ENCODE measurements around the gene TRAF3IP1.

Gene TRAF3IP1

DNA sequence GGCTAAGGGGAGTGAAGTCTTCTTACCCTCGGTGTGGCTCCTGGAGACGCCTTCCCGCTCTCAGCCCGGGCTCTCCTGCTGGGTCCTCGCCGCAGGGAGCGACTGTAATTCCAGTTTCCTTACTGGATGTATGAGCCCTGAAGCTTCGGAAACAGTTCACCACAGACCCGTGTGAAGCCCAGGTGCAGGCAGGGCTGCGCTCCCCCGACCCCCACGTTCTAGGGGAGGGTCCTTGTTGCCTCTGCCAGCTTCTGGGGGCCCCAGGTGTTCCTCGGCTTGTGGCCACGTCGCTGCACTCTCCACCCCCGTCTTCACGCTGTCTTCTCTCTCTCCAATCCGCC is 101.3 kb downstream of the TRAF3IP1 start:
- TF ChIP-seq, protein P1, sequence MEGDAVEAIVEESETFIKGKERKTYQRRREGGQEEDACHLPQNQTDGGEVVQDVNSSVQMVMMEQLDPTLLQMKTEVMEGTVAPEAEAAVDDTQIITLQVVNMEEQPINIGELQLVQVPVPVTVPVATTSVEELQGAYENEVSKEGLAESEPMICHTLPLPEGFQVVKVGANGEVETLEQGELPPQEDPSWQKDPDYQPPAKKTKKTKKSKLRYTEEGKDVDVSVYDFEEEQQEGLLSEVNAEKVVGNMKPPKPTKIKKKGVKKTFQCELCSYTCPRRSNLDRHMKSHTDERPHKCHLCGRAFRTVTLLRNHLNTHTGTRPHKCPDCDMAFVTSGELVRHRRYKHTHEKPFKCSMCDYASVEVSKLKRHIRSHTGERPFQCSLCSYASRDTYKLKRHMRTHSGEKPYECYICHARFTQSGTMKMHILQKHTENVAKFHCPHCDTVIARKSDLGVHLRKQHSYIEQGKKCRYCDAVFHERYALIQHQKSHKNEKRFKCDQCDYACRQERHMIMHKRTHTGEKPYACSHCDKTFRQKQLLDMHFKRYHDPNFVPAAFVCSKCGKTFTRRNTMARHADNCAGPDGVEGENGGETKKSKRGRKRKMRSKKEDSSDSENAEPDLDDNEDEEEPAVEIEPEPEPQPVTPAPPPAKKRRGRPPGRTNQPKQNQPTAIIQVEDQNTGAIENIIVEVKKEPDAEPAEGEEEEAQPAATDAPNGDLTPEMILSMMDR (IDR thresholded peaks at IDR 0.05; ENCODE audit: low read depth, low read length) = no peak
- H3K4me3 ChIP-seq (ENCODE audit: low read depth, low read length) = no peak overlapping the region
- H3K27ac ChIP-seq = no peak overlapping the region
- H3K9me3 ChIP-seq (ENCODE audit: severe bottlenecking) = no peaks in the 10 kb centered on the region
- no peaks in the 10 kb centered on the region for H3K27me3 ChIP-seq (ENCODE audit: insufficient read depth, low read depth, severe bottlenecking)
- no peak for DNase-seq
- H3K36me3 ChIP-seq = no peaks in the 10 kb centered on the region

GRCh38 chr2:238422285-238422684 is 102.0 kb downstream of the TRAF3IP1 start:
- no peak for DNase-seq

DNA sequence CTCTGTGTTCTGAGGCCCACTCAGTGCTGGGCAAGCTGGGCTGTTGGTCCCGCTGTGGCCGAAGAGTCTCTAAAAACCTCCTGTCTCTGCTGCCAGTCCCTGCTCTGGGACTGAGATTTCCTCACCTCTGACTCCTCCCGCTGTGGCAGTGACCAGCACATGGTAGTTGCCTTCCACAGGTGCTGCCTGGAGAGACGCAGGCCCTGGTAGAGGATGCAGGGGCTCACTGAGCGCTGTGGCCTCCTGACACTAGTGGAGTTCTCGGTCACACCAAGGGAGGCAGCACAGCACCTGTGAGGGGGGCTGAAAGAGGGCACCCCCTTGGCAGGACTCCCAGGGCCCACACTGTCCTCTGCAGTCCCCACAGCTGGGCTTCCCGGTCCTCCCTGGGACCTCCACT is 102.6 kb downstream of the TRAF3IP1 start:
- H3K36me3 ChIP-seq = no peaks in the 10 kb centered on the region
- H3K27ac ChIP-seq = no peak overlapping the region
- no peak for DNase-seq
- H3K9me3 ChIP-seq (ENCODE audit: severe bottlenecking) = no peaks in the 10 kb centered on the region
- no peak overlapping the region for H3K4me3 ChIP-seq (ENCODE audit: low read depth, low read length)
- TF ChIP-seq, protein P1 (IDR thresholded peaks at IDR 0.05; ENCODE audit: low read depth, low read length) = no peak
- no peaks in the 10 kb centered on the region for H3K27me3 ChIP-seq (ENCODE audit: insufficient read depth, low read depth, severe bottlenecking)

More at GRCh38 chr2:238422285-238422684, 102.0 kb downstream of the TRAF3IP1 start:
- Histone ChIP-seq H3K36me3 (no peaks in the 10 kb centered on the region), H3K27ac (no peak overlapping the region), H3K27me3 (ENCODE audit: insufficient read depth, low read depth, severe bottlenecking) (no peaks in the 10 kb centered on the region), H3K9me3 (ENCODE audit: severe bottlenecking) (no peaks in the 10 kb centered on the region), H3K4me3 (ENCODE audit: low read depth, low read length) (no peak overlapping the region)
- TF ChIP-seq, protein P1 (IDR thresholded peaks at IDR 0.05; ENCODE audit: low read depth, low read length) = no peak

GRCh38 chr2:238423561-238424312 is 103.4 kb downstream of the TRAF3IP1 start:
- H3K27me3 ChIP-seq (ENCODE audit: insufficient read depth, low read depth, severe bottlenecking) = no peaks in the 10 kb centered on the region
- H3K27ac ChIP-seq = no peak overlapping the region

DNA sequence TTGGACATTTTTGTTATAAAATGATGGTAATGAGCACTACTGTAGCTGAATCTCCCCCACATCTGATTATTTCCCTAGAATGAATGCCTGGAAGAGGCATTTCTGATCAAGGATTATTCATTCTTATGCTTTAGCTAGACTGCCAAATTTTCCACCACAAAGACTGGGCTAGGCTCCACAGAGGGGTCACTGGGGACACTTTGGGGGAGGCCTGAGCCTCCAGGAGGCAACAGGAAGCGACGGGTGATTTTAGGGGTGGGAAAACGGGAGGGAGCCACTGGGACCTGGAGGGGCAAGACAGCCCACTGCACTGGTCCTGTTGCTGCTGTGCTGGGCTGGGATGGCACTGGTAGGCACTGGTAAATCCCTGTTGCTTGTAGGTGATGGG is 104.0 kb downstream of the TRAF3IP1 start:
- TF ChIP-seq, protein P1 (IDR thresholded peaks at IDR 0.05; ENCODE audit: low read depth, low read length) = no peak
- Histone ChIP-seq H3K36me3 (peaks cover 6% of the 10 kb centered on the region; the same call in 1 of the 2 replicates), H3K27ac (no peak overlapping the region), H3K27me3 (ENCODE audit: insufficient read depth, low read depth, severe bottlenecking) (no peaks in the 10 kb centered on the region), H3K9me3 (ENCODE audit: severe bottlenecking) (no peaks in the 10 kb centered on the region), H3K4me3 (ENCODE audit: low read depth, low read length) (no peak overlapping the region)
- DNase-seq = no peak

More at GRCh38 chr2:238423561-238424312, 103.4 kb downstream of the TRAF3IP1 start:
- H3K36me3 ChIP-seq = 0 out of 2 replicates have a peak, but pooled peaks cover under 1% of the 10 kb centered on the region
- DNase-seq = no peak
- TF ChIP-seq, protein P1 (IDR thresholded peaks at IDR 0.05; ENCODE audit: low read depth, low read length) = no peak
- no peak overlapping the region for H3K4me3 ChIP-seq (ENCODE audit: low read depth, low read length)
- H3K9me3 ChIP-seq (ENCODE audit: severe bottlenecking) = no peaks in the 10 kb centered on the region

All from WERI-Rb-1 (cell line).